HG02571 (cell line): Measurements from ENCODE around the gene PSMB4.
"Not testable (repeated sequence)": the region's sequence is repeated elsewhere in the genome, so short reads cannot be mapped to it uniquely, and the experiment has no call there.

Experiments used
- ATAC-seq: cut with Tn5 transposase; IDR thresholded peaks from one replicate; pipeline ENCODE4 v1.9.1; 2021; ENCODE audit warnings: mild to moderate bottlenecking, moderate library complexity; ENCODE audit not compliant: unreplicated experiment

Gene PSMB4

GRCh38 chr1:151437396-151437795 lies 38.0 kb downstream of the PSMB4 start:
- ATAC-seq, result not testable (repeated sequence)

- no peak for ATAC-seq
These were observed 44.7 kb downstream of the PSMB4 start for GRCh38 chr1:151443846-151444782.

GRCh38 chr1:151444783-151445177 lies 45.4 kb downstream of the PSMB4 start:
- ATAC-seq, result no peak

GRCh38 chr1:151447696-151448095 lies 48.3 kb downstream of the PSMB4 start:
- ATAC-seq, result no peak
